HL-60 (cell line): ENCODE data around the gene NUCKS1.

ENCODE experiments used
- DNase-seq, 2 experiments: peaks; one replicate each; pipeline ENCODE4 v3.0.0-alpha.2; 2010 to 2020; ENCODE audit warnings: low read depth in 1 of 2, low spot score in 1 of 2
- H3K27ac ChIP-seq: fragments of 250-450 bp; sonication (Bioruptor Pico); replicated peaks from 2 replicates; pipeline ENCODE4 v1.5.1; 2020; ENCODE audit warnings: mild to moderate bottlenecking, moderate library complexity
- H3K27me3 ChIP-seq: fragments of 250-450 bp; sonication (Bioruptor Pico); 2 replicates; pipeline ENCODE4 v1.5.1; 2021; ENCODE audit warnings: mild to moderate bottlenecking, moderate library complexity; ENCODE audit not compliant: insufficient read depth, poor library complexity, severe bottlenecking
- H3K4me3 ChIP-seq: replicated peaks from 2 replicates; pipeline ENCODE4 v1.5.1; 2011; ENCODE audit warnings: mild to moderate bottlenecking, control low read depth, low read length; ENCODE audit not compliant: insufficient read depth
- CTCF ChIP-seq: IDR thresholded peaks from one replicate; pipeline ENCODE4 v1.5.1; 2011; ENCODE audit warnings: low read length, control low read depth, inconsistent platforms; ENCODE audit not compliant: insufficient read depth
- GABPA ChIP-seq: IDR thresholded peaks from 2 replicates; pipeline ENCODE4 v1.6.1; 2012; ENCODE audit warnings: low read depth
- POLR2AphosphoS5 ChIP-seq: IDR thresholded peaks from 2 replicates; pipeline ENCODE4 v1.6.1; 2012; ENCODE audit warnings: low read depth
- REST ChIP-seq: IDR thresholded peaks from 2 replicates; pipeline ENCODE4 v1.6.1; 2012; ENCODE audit warnings: low read depth; ENCODE audit not compliant: insufficient replicate concordance
- SPI1 ChIP-seq: IDR thresholded peaks from 2 replicates; pipeline ENCODE4 v1.6.1; 2012; ENCODE audit warnings: low read depth, mild to moderate bottlenecking, borderline replicate concordance
- long read RNA-seq: library from polyadenylated mRNA; unstranded; transcript quantifications from one replicate; pipeline ENCODE4 v2.0.0, GENCODE V29; 2020

NUCKS1 gene
- long read RNA-seq, full-length matches to known transcripts, result 4 of 39 reads
- long read RNA-seq, partial matches to known transcripts, result 4 of 39 reads
- long read RNA-seq, other reads (novel, unspliced or antisense), result 31 of 39 reads

DNA sequence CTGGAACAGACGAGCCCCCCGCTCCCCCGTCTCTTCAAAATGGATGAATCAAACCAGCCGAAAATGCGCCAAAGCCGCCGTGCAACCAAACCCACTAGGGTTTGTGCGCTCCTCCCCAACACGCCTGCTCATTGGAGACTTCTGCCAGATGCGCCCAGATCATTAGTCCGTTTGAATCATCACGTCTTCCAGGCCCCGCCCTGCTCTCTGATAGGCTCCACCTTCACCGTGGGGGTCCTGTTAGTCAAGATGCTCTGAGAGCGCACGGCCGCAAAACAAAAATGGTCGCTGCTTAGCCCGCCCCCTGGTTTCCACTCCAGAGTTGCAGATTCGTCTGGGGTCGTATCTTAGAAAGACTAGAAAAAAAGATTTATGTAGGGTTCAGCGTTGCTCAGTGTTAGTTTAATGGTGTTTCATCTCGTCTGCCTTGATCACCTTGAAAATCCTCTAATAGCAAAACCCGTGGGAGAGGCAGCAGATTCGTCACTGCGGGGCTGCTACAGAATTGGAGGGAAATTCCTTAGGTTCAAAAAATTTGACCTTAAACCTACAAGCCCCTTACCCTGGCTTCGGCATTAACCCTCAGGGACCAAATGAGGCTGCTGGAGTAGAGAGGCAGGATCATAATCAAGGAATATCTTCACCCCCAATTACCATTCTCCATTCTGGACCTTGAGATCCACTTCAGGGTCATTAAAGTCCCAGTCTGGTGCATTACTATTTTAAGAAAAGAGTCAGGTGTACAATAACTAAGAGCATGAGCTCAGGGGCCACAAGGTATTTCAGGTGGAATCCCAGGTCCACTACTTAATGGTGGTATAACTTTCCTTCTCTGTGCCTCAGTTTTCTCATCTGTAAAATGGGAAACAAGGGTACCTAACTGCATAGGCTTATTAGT is at the start of gene NUCKS1:
NUCKS1 (minus strand) TSS at position 45 of the 898 bp plus-strand sequence. CDS start 209 bp downstream, outside the sequence.
- TF ChIP-seq POLR2AphosphoS5, result no peak; the same call in 1 of the 2 replicates
- TF ChIP-seq REST, result peak; percentile 29
- 0 out of 2 replicates have a peak, but pooled peaks have one; percentile 27 for TF ChIP-seq GABPA
- no peak for TF ChIP-seq CTCF
- DNase-seq, result peak; percentile 94 to 99
- Histone ChIP-seq H3K27me3 (no peaks in the 10 kb centered on the region), H3K4me3 (peak within 1 kb of the TSS; percentile 87), H3K27ac (peak within 1 kb of the TSS; percentile 98)

GRCh38 chr1:205798577-205798976 is 48.6 kb upstream of the NUCKS1 start:
- no peak for DNase-seq
- no peak overlapping the region for H3K4me3 ChIP-seq
- H3K27ac ChIP-seq, result no peak overlapping the region
- H3K27me3 ChIP-seq, result peaks cover 4% of the 10 kb centered on the region
- TF ChIP-seq GABPA (no peak), POLR2AphosphoS5 (no peak), REST (no peak), SPI1 (no peak), CTCF (no peak)

GRCh38 chr1:205797168-205797567 is 47.2 kb upstream of the NUCKS1 start:
- Histone ChIP-seq H3K4me3 (no peak overlapping the region), H3K27me3 (no peaks in the 10 kb centered on the region), H3K27ac (no peak overlapping the region)
- no peak for DNase-seq
- TF ChIP-seq POLR2AphosphoS5, result no peak
- no peak for TF ChIP-seq CTCF
- TF ChIP-seq SPI1, result no peak
- TF ChIP-seq REST, result no peak
- no peak for TF ChIP-seq GABPA
